Midbrain (tissue), 1 donor: ENCODE measurements around the gene S100A12.

Experiments
- DNase-seq: peaks from one replicate; lab custom pipeline; 2025; lab: John Stamatoyannopoulos, UW

Gene S100A12

DNA sequence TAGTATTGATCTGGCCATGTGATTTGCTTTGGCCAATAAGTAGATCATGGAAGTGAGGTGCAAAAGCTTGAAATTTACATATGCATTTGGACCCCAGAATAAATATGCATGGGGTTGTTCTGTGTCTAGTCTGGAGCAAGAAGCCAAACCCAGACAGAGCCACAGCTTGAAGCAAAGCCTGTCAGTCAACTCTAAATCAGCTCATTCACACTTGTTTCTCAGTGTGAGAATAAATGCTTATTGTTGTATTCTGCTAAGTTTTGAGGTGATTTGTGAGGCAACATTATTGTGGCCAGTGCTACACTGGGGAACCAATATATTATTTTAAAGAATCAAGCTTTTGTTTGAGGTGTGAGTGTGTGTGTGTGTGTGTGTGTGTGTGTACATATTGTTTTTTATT is 50.5 kb downstream of the S100A12 start:
- peak; percentile 27 for DNase-seq
